GM12878 (cell line): ENCODE measurements around the gene METTL21A. TPM values are rescaled to one million over a fixed set of nuclear protein-coding genes. Genes with fewer than 3 reads are reported as not detected.
A peak's percentile ranks its signal among the peaks of the same experiment; 100 is the strongest.

Source experiments
- ATAC-seq: fragments of 200-7000 bp; cut with Tn5 transposase; 3 replicates; pipeline ENCODE4 v1.9.1; 2020; ENCODE audit warnings: mild to moderate bottlenecking, moderate library complexity
- BruUV-seq: library from RNA; stranded (reverse); fragments of 400-500 nt; replicated peaks from 2 replicates; lab custom pipeline; 2021; lab: Mats Ljungman, UMichigan
- CTCF ChIA-PET: fragments of 300-600 bp; sonication (Branson Sonifier 250); formaldehyde crosslinking; extraction: SDS; loops from one replicate; lab custom pipeline; 2021; ENCODE audit warnings: inconsistent platforms; lab: Yijun Ruan, JAX
- POLR2A ChIA-PET: fragments of 350-600 bp; formaldehyde crosslinking; extraction: SDS; loops from one replicate; lab custom pipeline; 2021; ENCODE audit warnings: inconsistent platforms; lab: Charles Lee
- RAD21 ChIA-PET: fragments of 300-600 bp; sonication (Branson Sonifier 250); formaldehyde crosslinking; loops from one replicate; lab custom pipeline; 2023; ENCODE audit warnings: antibody characterized with exemption; ENCODE audit not compliant: unreplicated experiment; lab: Charles Lee
- SMC1A ChIA-PET: fragments of 300-600 bp; sonication (Branson Sonifier 250); formaldehyde crosslinking; loops from one replicate; lab custom pipeline; 2023; ENCODE audit not compliant: unreplicated experiment, uncharacterized antibody; lab: Charles Lee
- DNase-seq: peaks from one replicate; pipeline ENCODE4 v3.0.0-alpha.2; 2011; ENCODE audit warnings: low read depth, low spot score
- FAIRE-seq: peaks from 3 replicates; lab custom pipeline; 2011; peaks lifted over from hg19 to GRCh38; lab: Jason Lieb, UNC
- H2AFZ ChIP-seq: 2 replicates; pipeline ENCODE4 v1.6.0; 2011; ENCODE audit warnings: low read depth, low read length, control low read depth; ENCODE audit not compliant: control insufficient read depth
- H3K27ac ChIP-seq: 2 replicates; pipeline ENCODE4 v1.5.1; 2011; ENCODE audit warnings: control low read depth; ENCODE audit not compliant: control insufficient read depth, insufficient read depth
- H3K27me3 ChIP-seq, 2 experiments: replicated peaks in 1 of 2; 2 replicates each; pipeline versions ENCODE4 v1.6.0 to v1.6.1; 2011; ENCODE audit warnings: low read length in 1 of 2; ENCODE audit not compliant: control insufficient read depth in 2 of 2, insufficient read depth in 2 of 2
- H3K36me3 ChIP-seq, 2 experiments: 2 replicates each; pipeline ENCODE4 v1.5.1; 2011; ENCODE audit warnings: low read length in 1 of 2; ENCODE audit not compliant: control insufficient read depth in 2 of 2, insufficient read depth in 2 of 2
- H3K4me1 ChIP-seq: 2 replicates; pipeline ENCODE4 v1.6.1; 2011; ENCODE audit warnings: mild to moderate bottlenecking, low read length, moderate library complexity, mixed read lengths; ENCODE audit not compliant: control insufficient read depth, insufficient read depth
- H3K4me2 ChIP-seq: 2 replicates; pipeline ENCODE4 v1.6.0; 2011; ENCODE audit warnings: control low read depth; ENCODE audit not compliant: control insufficient read depth, insufficient read depth
- H3K4me3 ChIP-seq: fragments of 200-600 bp; sonication (generic); 2 replicates; pipeline ENCODE4 v1.5.1; 2016
- H3K79me2 ChIP-seq: 2 replicates; pipeline ENCODE4 v1.6.0; 2011; ENCODE audit warnings: low read length; ENCODE audit not compliant: control insufficient read depth, insufficient read depth
- H3K9ac ChIP-seq: 2 replicates; pipeline ENCODE4 v1.8.0; 2011; ENCODE audit warnings: low read length, control low read depth, mixed read lengths; ENCODE audit not compliant: control insufficient read depth, insufficient read depth
- H3K9me3 ChIP-seq: replicated peaks from 3 replicates; pipeline ENCODE4 v1.5.1; 2011; ENCODE audit warnings: mild to moderate bottlenecking, low read length; ENCODE audit not compliant: control insufficient read depth, insufficient read depth
- H4K20me1 ChIP-seq: 2 replicates; pipeline ENCODE4 v1.6.0; 2011; ENCODE audit not compliant: control insufficient read depth, insufficient read depth
- BACH1 ChIP-seq: fragments of 450-650 bp; IDR thresholded peaks from 2 replicates; pipeline ENCODE4 v1.6.1; 2017; ENCODE audit warnings: mild to moderate bottlenecking, borderline replicate concordance
- CBX3 ChIP-seq: fragments of 200-600 bp; sonication (generic); IDR thresholded peaks from 2 replicates; pipeline ENCODE4 v1.6.1; 2016; ENCODE audit warnings: low read depth, borderline replicate concordance
- CEBPB ChIP-seq, 2 experiments: fragments of 150-350 bp in 1 of 2; IDR thresholded peaks; 2 replicates each; pipeline ENCODE4 v1.6.1; 2012 to 2014; ENCODE audit warnings: low read depth in 2 of 2, low read length in 2 of 2, borderline replicate concordance in 1 of 2, inconsistent platforms in 1 of 2
- CHD1 ChIP-seq: IDR thresholded peaks from 2 replicates; pipeline ENCODE4 v1.6.1; 2012; ENCODE audit warnings: low read depth, low read length, improper control_type of control experiment
- CHD2 ChIP-seq: IDR thresholded peaks from 2 replicates; pipeline ENCODE4 v1.6.1; 2011; ENCODE audit warnings: low read depth, low read length, improper control_type of control experiment, borderline replicate concordance
- CREM ChIP-seq: IDR thresholded peaks from 2 replicates; pipeline ENCODE4 v1.6.1; 2014; ENCODE audit warnings: antibody characterized with exemption, low read depth
- EED ChIP-seq: sonication (generic); IDR thresholded peaks from 2 replicates; pipeline ENCODE4 v1.6.1; 2016; ENCODE audit warnings: antibody characterized with exemption, low read depth
- GABPA ChIP-seq: IDR thresholded peaks from 2 replicates; pipeline ENCODE4 v1.6.1; 2014; ENCODE audit warnings: antibody characterized with exemption, low read depth, mild to moderate bottlenecking, inconsistent platforms
- KDM1A ChIP-seq: fragments of 200-600 bp; sonication (generic); IDR thresholded peaks from 2 replicates; pipeline ENCODE4 v1.6.1; 2016; ENCODE audit warnings: borderline replicate concordance
- KLF5 ChIP-seq: fragments of 450-650 bp; IDR thresholded peaks from 2 replicates; pipeline ENCODE4 v1.6.1; 2014; ENCODE audit warnings: mild to moderate bottlenecking; ENCODE audit not compliant: partially characterized antibody
- MXI1 ChIP-seq: fragments of 150-350 bp; IDR thresholded peaks from 2 replicates; pipeline ENCODE4 v1.6.1; 2011; ENCODE audit warnings: low read depth, mild to moderate bottlenecking, inconsistent platforms, low read length, improper control_type of control experiment
- NBN ChIP-seq: fragments of 450-650 bp; IDR thresholded peaks from 2 replicates; pipeline ENCODE4 v1.6.1; 2016
- POLR2A ChIP-seq: IDR thresholded peaks from 2 replicates; pipeline ENCODE4 v1.6.1; 2011; ENCODE audit warnings: low read depth, mild to moderate bottlenecking, low read length
- RAD21 ChIP-seq: IDR thresholded peaks from 2 replicates; pipeline ENCODE4 v1.6.1; 2011; ENCODE audit warnings: mild to moderate bottlenecking, low read depth, low read length, moderate library complexity; ENCODE audit not compliant: insufficient read depth
- SREBF2 ChIP-seq: IDR thresholded peaks from 2 replicates; pipeline ENCODE4 v1.6.1; 2012; ENCODE audit warnings: mild to moderate bottlenecking, low read length
- TAF1 ChIP-seq: IDR thresholded peaks from 2 replicates; pipeline ENCODE4 v1.6.1; 2011; ENCODE audit warnings: mild to moderate bottlenecking, low read depth, low read length, borderline replicate concordance
- TCF12 ChIP-seq: IDR thresholded peaks from 2 replicates; pipeline ENCODE4 v1.6.1; 2011; ENCODE audit warnings: low read depth, mild to moderate bottlenecking, low read length
- TCF3 ChIP-seq: IDR thresholded peaks from 2 replicates; pipeline ENCODE4 v1.6.1; 2012; ENCODE audit warnings: low read depth, mild to moderate bottlenecking, low read length, borderline replicate concordance; ENCODE audit not compliant: insufficient read depth
- ZNF217 ChIP-seq: fragments of 450-650 bp; IDR thresholded peaks from 2 replicates; pipeline ENCODE4 v1.6.1; 2017; ENCODE audit warnings: antibody characterized with exemption, mild to moderate bottlenecking
- ZSCAN29 ChIP-seq: fragments of 450-650 bp; IDR thresholded peaks from 2 replicates; pipeline ENCODE4 v1.6.1; 2017; ENCODE audit warnings: mild to moderate bottlenecking, moderate library complexity
- WGBS: methylation state at CpG from one replicate; pipeline ENCODE4 v1.1.6; 2016; ENCODE audit warnings: low lambda C conversion rate; ENCODE audit not compliant: insufficient replicate concordance, insufficient coverage; ENCODE audit errors: missing lambda C conversion rate; 5-methylcytosine and 5-hydroxymethylcytosine counted together
- in situ Hi-C: fragments of 300-500 bp; cut with MboI; formaldehyde crosslinking; loops from 9 replicates; pipeline ENCODE4 v1.14.3; 2018; ENCODE audit warnings: mixed read lengths
- intact Hi-C: fragments of 100-400 bp; cut with micrococcal nuclease; formaldehyde crosslinking; loops from one replicate; pipeline ENCODE4 v1.14.2; 2022; ENCODE audit not compliant: unreplicated experiment
- polyA plus RNA-seq, 11 experiments: library from polyadenylated mRNA; depleted of rRNA in 4 of 11; unstranded in 6 of 11; stranded (reverse) in 5 of 11; fragments of >200 nt; fragmentation: Nextera tagmentation in 4 of 11; fragmentation: Illumina TruSeq in 1 of 11; extraction: Ambion mirVana in 4 of 11; extraction: Trizol in 1 of 11; gene quantifications; 1 replicate in 1 of 11; 2 replicates in 10 of 11; pipeline versions ENCODE4 v1.2.1 to v1.2.3, GENCODE V29; 2011 to 2016; ENCODE audit warnings: inconsistent platforms in 2 of 11, missing spikeins in 2 of 11, low read depth in 1 of 11
- total RNA-seq, 4 experiments: library from RNA; depleted of rRNA in 3 of 4; stranded (reverse); fragments of >200 nt in 3 of 4; fragmentation: Illumina TruSeq in 1 of 4; extraction: Trizol in 1 of 4; gene quantifications; 2 replicates each; pipeline versions ENCODE4 v1.2.1 to v1.2.3, GENCODE V29; 2013 to 2021
- TF ChIP-seq, protein P1 (sequence below): fragments of 150-350 bp; IDR thresholded peaks from 2 replicates; pipeline ENCODE4 v1.6.1; 2016; ENCODE audit warnings: low read depth, low read length

The METTL21A gene
- total and polyA plus RNA-seq, 10 of the 15 experiments (the other 5 are each of a cell fraction or from before 2014, with no cell fraction given): 6.8 to 41.7 (median 27.8) TPM

DNA sequence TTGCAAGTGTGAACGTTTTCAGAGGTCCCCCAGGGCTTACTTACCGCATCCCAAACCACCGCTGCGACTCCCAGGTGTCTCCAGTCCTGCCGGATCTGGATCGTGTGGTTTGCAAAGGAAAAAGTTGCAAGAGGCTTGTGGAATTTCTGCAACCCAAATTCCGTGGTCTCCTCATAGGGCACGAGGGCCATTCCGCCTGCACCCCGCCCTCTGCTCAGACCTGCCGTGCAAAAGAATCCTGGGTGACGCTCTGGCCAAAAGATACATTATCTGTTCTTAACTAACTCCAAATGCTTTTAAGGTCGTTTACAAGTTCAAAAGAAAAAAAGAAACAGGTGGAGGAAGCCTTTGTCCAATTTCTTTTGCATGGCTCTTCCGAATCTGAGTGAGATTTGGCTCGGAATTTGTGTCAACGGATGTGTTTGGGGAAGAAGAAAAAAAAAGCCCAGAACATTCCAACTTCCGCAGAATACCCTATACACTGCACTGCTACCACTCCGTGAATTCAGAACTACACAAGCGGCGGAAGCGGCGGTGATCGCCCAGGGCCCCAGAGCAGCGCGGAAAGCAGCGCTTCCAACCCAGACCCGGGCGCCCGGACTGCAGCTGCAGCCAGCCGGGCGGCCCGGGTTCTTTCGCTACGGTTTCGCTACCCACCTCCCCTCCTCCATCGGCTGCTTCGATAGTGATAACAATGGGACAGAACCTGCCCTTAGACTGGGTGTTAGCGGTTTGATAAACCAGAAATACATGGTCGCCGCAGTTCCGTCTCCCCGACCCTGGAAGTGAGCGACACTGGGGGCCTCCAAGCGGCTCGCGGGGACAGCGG lies 795 bp downstream of the METTL21A start:
- peaks cover 22% of the 10 kb centered on the region for H3K4me1 ChIP-seq
- RAD21 ChIA-PET: interaction anchor here (0.6 to 4.2 kb wide), 15 partner anchors 9 to 930 kb away, joined by 3 to 39 read pairs (median 5); partner anchors contain the start of genes CCNYL1 and CREB1
- TF ChIP-seq TCF3: 0 out of 2 replicates have a peak, but pooled peaks have one; percentile 31
- TF ChIP-seq CEBPB (IDR thresholded peaks at IDR 0.05; ENCODE audit: borderline replicate concordance in 1 of 2, low read depth in 2 of 2, low read length in 2 of 2): no peak
- TF ChIP-seq CHD2: peak; percentile 12; the same call in 1 of the 2 replicates
- TF ChIP-seq BACH1: no peak
- TF ChIP-seq NBN: peak; percentile 11; the same call in 1 of the 2 replicates
- TF ChIP-seq TAF1: peak; percentile 76; the same call in 1 of the 2 replicates
- TF ChIP-seq CREM: 0 out of 2 replicates have a peak, but pooled peaks have one; percentile 5
- peak; percentile 44; the same call in 1 of the 2 replicates for TF ChIP-seq EED
- TF ChIP-seq MXI1: peak; percentile 48; the same call in 1 of the 2 replicates
- TF ChIP-seq SREBF2: no peak
- TF ChIP-seq TCF12: peak; percentile 73; the same call in 1 of the 2 replicates
- TF ChIP-seq KLF5: no peak
- TF ChIP-seq ZSCAN29: 0 out of 2 replicates have a peak, but pooled peaks have one; percentile 4
- TF ChIP-seq CBX3: no peak
- peak; percentile 14; the same call in 1 of the 2 replicates for TF ChIP-seq GABPA
- TF ChIP-seq, protein P1, sequence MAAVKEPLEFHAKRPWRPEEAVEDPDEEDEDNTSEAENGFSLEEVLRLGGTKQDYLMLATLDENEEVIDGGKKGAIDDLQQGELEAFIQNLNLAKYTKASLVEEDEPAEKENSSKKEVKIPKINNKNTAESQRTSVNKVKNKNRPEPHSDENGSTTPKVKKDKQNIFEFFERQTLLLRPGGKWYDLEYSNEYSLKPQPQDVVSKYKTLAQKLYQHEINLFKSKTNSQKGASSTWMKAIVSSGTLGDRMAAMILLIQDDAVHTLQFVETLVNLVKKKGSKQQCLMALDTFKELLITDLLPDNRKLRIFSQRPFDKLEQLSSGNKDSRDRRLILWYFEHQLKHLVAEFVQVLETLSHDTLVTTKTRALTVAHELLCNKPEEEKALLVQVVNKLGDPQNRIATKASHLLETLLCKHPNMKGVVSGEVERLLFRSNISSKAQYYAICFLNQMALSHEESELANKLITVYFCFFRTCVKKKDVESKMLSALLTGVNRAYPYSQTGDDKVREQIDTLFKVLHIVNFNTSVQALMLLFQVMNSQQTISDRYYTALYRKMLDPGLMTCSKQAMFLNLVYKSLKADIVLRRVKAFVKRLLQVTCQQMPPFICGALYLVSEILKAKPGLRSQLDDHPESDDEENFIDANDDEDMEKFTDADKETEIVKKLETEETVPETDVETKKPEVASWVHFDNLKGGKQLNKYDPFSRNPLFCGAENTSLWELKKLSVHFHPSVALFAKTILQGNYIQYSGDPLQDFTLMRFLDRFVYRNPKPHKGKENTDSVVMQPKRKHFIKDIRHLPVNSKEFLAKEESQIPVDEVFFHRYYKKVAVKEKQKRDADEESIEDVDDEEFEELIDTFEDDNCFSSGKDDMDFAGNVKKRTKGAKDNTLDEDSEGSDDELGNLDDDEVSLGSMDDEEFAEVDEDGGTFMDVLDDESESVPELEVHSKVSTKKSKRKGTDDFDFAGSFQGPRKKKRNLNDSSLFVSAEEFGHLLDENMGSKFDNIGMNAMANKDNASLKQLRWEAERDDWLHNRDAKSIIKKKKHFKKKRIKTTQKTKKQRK: no peak
- TF ChIP-seq ZNF217: no peak
- TF ChIP-seq KDM1A: no peak
- no peak for TF ChIP-seq RAD21
- 0 out of 2 replicates have a peak, but pooled peaks have one; percentile 22 for TF ChIP-seq CHD1
- TF ChIP-seq POLR2A: peak; percentile 5; the same call in 1 of the 2 replicates

More for the DNA sequence above, 795 bp downstream of the METTL21A start:
- Histone ChIP-seq H3K27me3 (no peaks in the 10 kb centered on the region), H2AFZ (peak overlapping the region; percentile 71), H4K20me1 (no peaks in the 10 kb centered on the region), H3K36me3 (peaks cover 0 to 11% of the 10 kb centered on the region in 2 experiments; a peak in 2 of 4 replicates), H3K4me3 (peak overlapping the region; percentile 76), H3K4me2 (peak overlapping the region; percentile 72), H3K79me2 (peaks cover 31% of the 10 kb centered on the region), H3K9ac (peak overlapping the region; percentile 97), H3K9me3 (no peaks in the 10 kb centered on the region), H3K27ac (peak overlapping the region; percentile 96)
- intact Hi-C loops (loop anchor here (1.0 to 5.0 kb wide), 8 partner anchors 38 to 691 kb away; partner anchors contain the start of genes CREB1 and PIKFYVE), in situ Hi-C loops (loop anchor here (5.0 to 10.0 kb wide), 2 partner anchors 408 to 630 kb away; partner anchors contain the start of gene IDH1)
- CTCF ChIA-PET: interaction anchor here (0.6 to 4.6 kb wide), 15 partner anchors 24 to 644 kb away, joined by 3 to 79 read pairs (median 5); partner anchors contain the start of genes CCNYL1, CREB1 and FZD5
- ATAC-seq (peak; percentile 53), FAIRE-seq (no peak), DNase-seq (no peak)
- POLR2A ChIA-PET: interaction anchor here (0.5 to 4.2 kb wide), 26 partner anchors 10 to 439 kb away, joined by 3 to 32 read pairs (median 4); partner anchors contain the start of genes CCNYL1 and CREB1
- under 1% methylated on average over 47 of the region's 47 CpGs for WGBS
- SMC1A ChIA-PET: interaction anchor here (0.8 to 4.2 kb wide), 10 partner anchors 85 to 642 kb away, joined by 3 to 23 read pairs (median 4); partner anchors contain the start of genes CCNYL1 and CREB1
- TSS peak; percentile 76 for BruUV-seq
